Tibial artery (tissue), 4 donors: Measurements from ENCODE around the gene MEIOC.
"Not testable (repeated sequence)": the region's sequence is repeated elsewhere in the genome, so short reads cannot be mapped to it uniquely, and the experiment has no call there.

Source experiments
- DNase-seq, 2 donors: peaks; one replicate each; pipeline ENCODE4 v3.0.0-alpha.2; 2019
- H3K27ac ChIP-seq, 2 donors: fragments of 200-600 bp; sonication (generic) in 1 of 2; 1 replicate in 1 of 2; 2 replicates in 1 of 2; pipeline ENCODE4 v1.5.1; 2018 to 2019; ENCODE audit warnings: mild to moderate bottlenecking in 1 of 2
- H3K27me3 ChIP-seq, 2 donors: fragments of 200-600 bp; sonication (generic) in 1 of 2; one replicate each; pipeline versions ENCODE4 v1.5.1 to v1.6.0; 2016 to 2019
- H3K36me3 ChIP-seq, 3 donors: fragments of 200-600 bp; sonication (generic) in 2 of 3; one replicate each; pipeline ENCODE4 v1.5.1; 2016 to 2019; ENCODE audit warnings: mild to moderate bottlenecking in 2 of 3
- H3K4me1 ChIP-seq, 4 donors: fragments of 200-600 bp; sonication (generic) in 2 of 4; 1 replicate in 3 of 4; 2 replicates in 1 of 4; pipeline ENCODE4 v1.5.1; 2016 to 2019
- H3K4me3 ChIP-seq, 2 donors: fragments of 200-600 bp; sonication (generic) in 1 of 2; 1 replicate in 1 of 2; 2 replicates in 1 of 2; pipeline ENCODE4 v1.5.1; 2018 to 2019; ENCODE audit warnings: mild to moderate bottlenecking in 2 of 2
- H3K9me3 ChIP-seq, 3 donors: fragments of 200-600 bp; sonication (generic) in 1 of 3; one replicate each; pipeline ENCODE4 v1.5.1; 2016 to 2019
- CTCF ChIP-seq, 2 experiments: fragments of 200-600 bp in 1 of 2; fragments of 450-650 bp in 1 of 2; IDR thresholded peaks; one replicate each; pipeline ENCODE4 v1.5.1; 2017 to 2019; ENCODE audit warnings: antibody characterized with exemption in 2 of 2, mild to moderate bottlenecking in 1 of 2, moderate library complexity in 1 of 2
- intact Hi-C: fragments of 100-400 bp; cut with DNase I; formaldehyde crosslinking; loops from one replicate; pipeline ENCODE4 v1.15.0; 2023; ENCODE audit warnings: low total_unique reads

Gene MEIOC

DNA sequence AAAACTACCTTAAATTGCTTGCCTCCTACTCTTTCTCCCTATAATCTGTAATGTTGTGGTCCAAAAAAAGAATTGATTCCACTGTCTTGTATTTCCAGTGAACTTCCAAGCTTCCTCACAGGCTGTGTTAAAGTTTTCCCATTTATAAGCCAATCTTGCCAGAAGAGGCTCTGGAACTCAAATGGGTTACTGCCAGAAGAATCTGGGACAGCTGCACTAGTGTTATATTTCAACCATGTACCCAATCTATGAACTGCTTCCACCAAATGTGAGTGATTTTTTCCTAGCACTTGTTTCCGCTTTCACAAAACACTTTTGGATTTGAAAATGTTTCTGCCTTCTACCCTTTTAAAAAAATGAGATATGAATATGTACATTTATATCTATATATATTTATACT is 31.5 kb downstream of the MEIOC start:
- TF ChIP-seq CTCF (IDR thresholded peaks at IDR 0.05), result no peak
- Histone ChIP-seq H3K4me1 (peaks cover 0 to 22% (median 17%) of the 10 kb centered on the region in 4 donors), H3K4me3 (no peak overlapping the region), H3K9me3 (no peaks in the 10 kb centered on the region), H3K36me3 (peaks cover 10 to 20% (median 13%) of the 10 kb centered on the region in 3 donors), H3K27me3 (no peaks in the 10 kb centered on the region), H3K27ac (no peak overlapping the region)
- intact Hi-C loops, result no loop called here
- no peak for DNase-seq

DNA sequence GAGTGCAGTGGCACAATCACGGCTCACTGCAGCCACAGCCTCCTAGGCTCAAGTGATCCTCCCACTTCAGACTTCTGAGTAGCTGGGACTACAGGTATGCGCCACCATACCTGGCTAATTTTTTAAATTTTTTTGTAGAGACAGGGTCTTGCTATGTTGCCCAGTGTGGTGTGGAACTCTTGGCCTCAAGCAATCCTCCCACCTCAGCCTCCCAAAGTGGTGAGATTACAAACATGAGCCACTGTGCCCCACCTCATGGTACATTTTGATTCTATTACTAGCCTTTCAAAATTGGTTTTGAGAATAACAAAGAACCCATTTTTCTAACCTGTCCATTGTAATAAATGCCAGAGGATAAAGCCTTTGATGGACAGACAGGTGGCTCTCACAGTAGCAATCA is 31.9 kb downstream of the MEIOC start:
- peaks cover 0 to 22% (median 17%) of the 10 kb centered on the region in 4 donors for H3K4me1 ChIP-seq
- intact Hi-C loops, result no loop called here
- TF ChIP-seq CTCF (IDR thresholded peaks at IDR 0.05), result no peak
- H3K9me3 ChIP-seq, result no peaks in the 10 kb centered on the region
- DNase-seq, result no peak
- H3K27ac ChIP-seq, result no peak overlapping the region
- H3K36me3 ChIP-seq, result peaks cover 6 to 15% (median 9%) of the 10 kb centered on the region in 3 donors
- H3K4me3 ChIP-seq, result no peak overlapping the region
- H3K27me3 ChIP-seq, result no peaks in the 10 kb centered on the region

DNA sequence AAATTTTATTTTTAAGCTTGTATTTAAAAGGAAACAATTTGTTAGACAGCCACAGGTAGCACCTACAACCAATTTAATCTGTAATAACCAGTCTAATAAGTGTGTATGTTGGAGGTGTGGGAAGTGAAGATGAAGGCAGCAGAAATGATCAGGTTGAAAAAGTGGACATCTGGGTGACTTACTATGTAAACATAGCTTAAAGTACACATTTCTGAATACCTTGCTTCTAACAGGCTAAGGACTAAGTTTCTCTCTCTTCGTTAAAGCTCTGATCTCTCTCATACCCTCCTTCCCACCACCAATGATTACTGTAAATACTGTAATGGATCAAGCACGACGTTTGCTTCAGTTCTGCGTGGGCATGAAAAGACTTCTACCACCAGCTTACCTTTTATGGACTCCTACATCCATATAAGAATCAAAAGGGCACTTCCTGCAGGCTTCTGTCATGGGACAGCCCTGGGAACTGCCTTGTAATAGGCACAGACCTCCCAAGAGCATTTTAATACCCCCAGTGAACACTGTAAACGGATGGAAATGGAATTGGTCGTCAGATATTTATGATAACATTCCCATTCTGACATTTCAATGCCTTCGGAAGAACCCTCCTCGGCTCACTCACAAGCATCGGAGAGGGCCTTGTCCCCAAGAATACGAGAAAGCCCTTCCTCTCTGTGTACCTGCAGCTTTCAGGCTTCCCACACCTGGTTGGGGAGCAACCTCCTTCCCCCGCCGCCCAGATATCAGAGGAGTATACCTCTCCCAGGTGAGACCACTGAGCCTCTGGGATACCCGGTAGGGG is 32.6 kb downstream of the MEIOC start:
- H3K4me1 ChIP-seq, result peaks cover 0 to 22% (median 17%) of the 10 kb centered on the region in 4 donors
- TF ChIP-seq CTCF (IDR thresholded peaks at IDR 0.05), result no peak
- H3K36me3 ChIP-seq, result peaks cover 0 to 8% (median 6%) of the 10 kb centered on the region in 3 donors
- H3K27ac ChIP-seq, result peak overlapping the region; percentile 83 to 84
- intact Hi-C loops, result no loop called here
- DNase-seq, result no peak
- H3K9me3 ChIP-seq, result no peaks in the 10 kb centered on the region
- H3K4me3 ChIP-seq, result peak overlapping the region; percentile 72 to 73
- no peaks in the 10 kb centered on the region for H3K27me3 ChIP-seq

GRCh38 chr17:44689477-44690217 is 33.4 kb downstream of the MEIOC start, which contains the start of gene CCDC43:
Gene CCDC43, minus strand, starts transcription at chr17:44689776. Its CDS starts 23 bp downstream, at chr17:44689753.
- Histone ChIP-seq H3K9me3 (no peaks in the 10 kb centered on the region), H3K27me3 (no peaks in the 10 kb centered on the region), H3K4me1 (peaks cover 0 to 22% (median 17%) of the 10 kb centered on the region in 4 donors), H3K27ac (peak within 1 kb of the TSS; percentile 83 to 84), H3K36me3 (peaks cover 0 to under 1% (median 0%) of the 10 kb centered on the region in 3 donors), H3K4me3 (peak within 1 kb of the TSS; percentile 72 to 73)
- TF ChIP-seq CTCF (IDR thresholded peaks at IDR 0.05), result no peak
- intact Hi-C loops, result no loop called here
- peak; percentile 86 to 91 for DNase-seq

DNA sequence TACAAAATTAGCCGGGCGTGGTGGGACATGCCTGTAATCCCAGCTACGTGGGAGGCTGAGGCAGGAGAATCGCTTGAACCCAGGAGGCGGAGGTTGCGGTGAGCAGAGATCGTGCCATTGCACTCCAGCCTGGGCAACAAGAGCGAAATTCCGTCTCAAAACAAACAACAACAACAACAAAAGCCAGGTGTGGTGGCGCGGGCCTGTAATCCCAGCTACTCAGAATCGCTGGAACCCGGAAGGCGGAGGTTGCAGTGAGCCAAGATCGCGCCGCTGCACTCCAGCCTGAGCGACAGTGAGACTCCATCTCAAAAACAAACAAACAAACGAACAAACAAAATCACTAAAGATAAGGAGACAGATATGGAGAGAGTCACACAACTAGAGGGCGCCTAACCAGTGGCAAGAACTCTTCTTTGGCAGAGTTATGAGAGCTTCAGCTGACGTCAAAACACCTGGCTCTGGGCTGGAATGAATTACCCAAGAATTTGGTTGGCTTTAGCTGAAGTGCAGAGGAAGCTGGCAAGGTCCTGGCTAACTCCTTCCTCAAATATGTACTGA is 34.6 kb downstream of the MEIOC start:
- intact Hi-C loops, H3K4me3 ChIP-seq, H3K27me3 ChIP-seq, H3K36me3 ChIP-seq, H3K9me3 ChIP-seq, DNase-seq, H3K27ac ChIP-seq: not testable (repeated sequence)
- peaks cover 0 to 22% (median 17%) of the 10 kb centered on the region in 4 donors for H3K4me1 ChIP-seq
